Measurements from ENCODE around the gene UBE2D3.

DNA sequence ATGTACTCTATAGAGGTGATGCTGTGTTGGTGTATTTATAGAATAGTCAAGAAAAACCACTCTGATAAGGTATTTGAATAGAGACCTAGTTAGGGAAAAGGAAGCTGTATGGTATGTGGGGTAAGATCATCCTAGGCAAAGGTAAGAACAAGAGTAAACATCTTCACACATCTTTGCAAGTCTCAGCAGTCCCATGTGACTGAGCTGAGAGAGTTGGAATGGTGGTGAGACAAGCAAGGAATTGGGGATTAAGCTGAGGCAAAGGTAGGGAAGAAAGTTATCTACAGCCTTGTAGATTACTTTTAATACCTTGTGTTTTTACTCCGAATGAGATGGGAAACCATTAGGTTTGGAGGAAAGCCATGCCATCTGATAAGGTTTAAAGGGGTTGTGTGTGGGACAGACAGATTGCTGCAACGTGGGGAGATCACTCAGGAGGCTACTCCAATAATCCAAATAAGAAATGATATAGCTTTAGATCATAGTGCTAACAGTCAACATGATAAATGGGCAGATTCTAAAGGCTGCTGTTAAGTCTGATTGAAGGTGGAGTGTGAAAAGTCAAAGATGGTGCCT is 34.9 kb downstream of the UBE2D3 start:
- TF ChIP-seq, protein P1, sequence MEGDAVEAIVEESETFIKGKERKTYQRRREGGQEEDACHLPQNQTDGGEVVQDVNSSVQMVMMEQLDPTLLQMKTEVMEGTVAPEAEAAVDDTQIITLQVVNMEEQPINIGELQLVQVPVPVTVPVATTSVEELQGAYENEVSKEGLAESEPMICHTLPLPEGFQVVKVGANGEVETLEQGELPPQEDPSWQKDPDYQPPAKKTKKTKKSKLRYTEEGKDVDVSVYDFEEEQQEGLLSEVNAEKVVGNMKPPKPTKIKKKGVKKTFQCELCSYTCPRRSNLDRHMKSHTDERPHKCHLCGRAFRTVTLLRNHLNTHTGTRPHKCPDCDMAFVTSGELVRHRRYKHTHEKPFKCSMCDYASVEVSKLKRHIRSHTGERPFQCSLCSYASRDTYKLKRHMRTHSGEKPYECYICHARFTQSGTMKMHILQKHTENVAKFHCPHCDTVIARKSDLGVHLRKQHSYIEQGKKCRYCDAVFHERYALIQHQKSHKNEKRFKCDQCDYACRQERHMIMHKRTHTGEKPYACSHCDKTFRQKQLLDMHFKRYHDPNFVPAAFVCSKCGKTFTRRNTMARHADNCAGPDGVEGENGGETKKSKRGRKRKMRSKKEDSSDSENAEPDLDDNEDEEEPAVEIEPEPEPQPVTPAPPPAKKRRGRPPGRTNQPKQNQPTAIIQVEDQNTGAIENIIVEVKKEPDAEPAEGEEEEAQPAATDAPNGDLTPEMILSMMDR (IDR thresholded peaks at IDR 0.05; ENCODE audit: insufficient read depth, low read depth, low read length): no peak
- no peak for TF ChIP-seq EZH2 (IDR thresholded peaks at IDR 0.05; ENCODE audit: insufficient read depth, low read length)
